HG03565 (cell line): ENCODE measurements around the gene LIMK1.

Source experiments
- ATAC-seq: cut with Tn5 transposase; IDR thresholded peaks from one replicate; pipeline ENCODE4 v1.9.1; 2021; ENCODE audit warnings: mild to moderate bottlenecking, moderate library complexity; ENCODE audit not compliant: unreplicated experiment

LIMK1 gene

DNA sequence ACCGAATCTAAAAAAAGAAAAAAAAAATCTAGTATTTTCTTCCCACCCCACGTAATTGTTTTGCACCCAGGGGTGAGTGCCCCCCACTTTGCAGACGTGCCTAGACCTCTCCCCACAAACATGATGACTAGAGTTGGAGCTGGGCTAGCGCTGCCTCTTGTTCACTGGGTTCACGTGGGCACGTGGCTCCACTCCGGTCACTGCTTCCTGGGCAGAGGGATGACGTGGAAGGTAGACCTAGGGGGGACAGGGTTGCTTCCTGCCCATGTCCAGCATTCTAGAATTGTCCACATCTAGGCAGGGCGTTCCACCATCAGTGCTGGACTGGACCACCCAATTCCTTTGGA, 861 bp upstream of the LIMK1 start:
- ATAC-seq = no peak

DNA sequence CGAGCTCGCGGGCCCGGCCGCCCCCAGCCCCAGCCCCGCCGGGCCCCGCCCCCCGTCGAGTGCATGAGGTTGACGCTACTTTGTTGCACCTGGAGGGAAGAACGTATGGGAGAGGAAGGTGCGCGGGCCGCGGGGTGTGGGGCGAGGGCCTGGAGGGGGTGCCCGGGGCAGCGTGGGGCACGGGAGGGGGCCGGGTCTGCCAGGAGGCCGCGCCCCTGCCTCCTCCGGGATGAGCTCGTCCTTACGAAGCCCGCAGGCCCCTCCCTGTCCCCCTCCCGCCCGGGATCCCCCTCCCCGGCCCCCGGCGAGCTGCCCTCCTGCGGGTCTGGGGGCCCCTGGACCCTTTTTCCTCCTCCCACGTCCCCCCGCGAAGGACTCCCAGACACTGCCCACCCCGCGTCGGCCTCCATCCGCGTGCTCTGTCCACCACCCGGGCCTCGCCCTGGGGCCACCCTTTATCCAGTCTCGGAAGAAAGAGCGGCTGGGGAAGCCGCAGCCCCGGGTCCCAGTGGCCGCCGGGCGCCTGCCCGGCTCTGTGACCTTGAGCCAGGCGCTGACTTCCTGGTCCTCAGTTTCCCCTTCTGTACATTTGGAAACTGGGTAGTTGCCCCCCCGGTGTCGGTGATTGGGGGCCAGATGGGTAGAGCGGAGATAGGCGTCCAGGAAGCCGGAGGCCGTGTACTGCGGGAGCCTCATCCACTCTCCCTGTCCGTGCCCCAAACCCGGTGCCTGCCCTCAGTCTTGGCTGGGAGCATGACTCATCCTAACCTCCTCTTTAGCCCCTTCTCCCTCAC, 521 bp downstream of the LIMK1 start:
- peak; percentile 22 for ATAC-seq

DNA sequence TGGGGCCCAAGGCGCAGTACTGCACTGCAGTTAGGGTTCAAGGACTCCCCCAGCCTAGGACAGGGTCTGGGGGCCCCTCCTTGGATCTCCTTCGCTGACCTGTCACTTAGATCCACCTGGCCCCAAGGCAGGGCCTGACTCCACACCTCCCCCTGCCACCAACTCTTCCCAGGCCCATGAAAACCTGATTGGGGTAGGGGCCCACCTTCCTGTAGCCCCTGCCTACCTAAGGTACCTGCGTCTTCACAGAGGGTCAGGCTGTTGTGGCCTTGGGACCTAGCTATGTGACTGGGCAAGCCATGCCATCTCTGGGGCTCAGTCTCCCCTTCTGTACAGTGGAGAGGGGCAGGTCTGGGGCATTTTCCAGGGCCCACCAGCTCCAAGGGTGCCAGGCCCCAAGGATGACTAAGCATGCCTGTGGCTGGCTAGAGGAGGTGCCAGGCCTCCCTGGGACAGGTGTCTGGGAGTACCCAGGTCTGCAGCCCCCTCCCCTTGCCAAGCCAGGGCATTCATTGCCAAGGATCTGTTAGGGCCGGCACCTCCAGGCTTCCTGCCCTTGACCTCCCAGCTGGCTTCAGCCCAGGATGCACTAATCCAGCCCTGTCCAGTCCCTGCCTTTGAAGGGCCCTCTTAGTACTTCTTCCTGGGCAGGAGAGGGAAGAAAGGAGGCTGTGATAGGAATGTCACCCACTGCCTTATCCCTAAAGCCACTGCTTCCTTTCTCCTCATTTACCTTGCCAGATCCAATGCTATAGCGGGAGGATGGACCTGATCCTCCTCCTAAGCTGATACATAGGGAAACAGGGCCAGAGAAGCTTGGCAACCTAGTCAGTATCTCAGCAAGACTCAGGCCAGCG, 1.3 kb downstream of the LIMK1 start:
- no peak for ATAC-seq

DNA sequence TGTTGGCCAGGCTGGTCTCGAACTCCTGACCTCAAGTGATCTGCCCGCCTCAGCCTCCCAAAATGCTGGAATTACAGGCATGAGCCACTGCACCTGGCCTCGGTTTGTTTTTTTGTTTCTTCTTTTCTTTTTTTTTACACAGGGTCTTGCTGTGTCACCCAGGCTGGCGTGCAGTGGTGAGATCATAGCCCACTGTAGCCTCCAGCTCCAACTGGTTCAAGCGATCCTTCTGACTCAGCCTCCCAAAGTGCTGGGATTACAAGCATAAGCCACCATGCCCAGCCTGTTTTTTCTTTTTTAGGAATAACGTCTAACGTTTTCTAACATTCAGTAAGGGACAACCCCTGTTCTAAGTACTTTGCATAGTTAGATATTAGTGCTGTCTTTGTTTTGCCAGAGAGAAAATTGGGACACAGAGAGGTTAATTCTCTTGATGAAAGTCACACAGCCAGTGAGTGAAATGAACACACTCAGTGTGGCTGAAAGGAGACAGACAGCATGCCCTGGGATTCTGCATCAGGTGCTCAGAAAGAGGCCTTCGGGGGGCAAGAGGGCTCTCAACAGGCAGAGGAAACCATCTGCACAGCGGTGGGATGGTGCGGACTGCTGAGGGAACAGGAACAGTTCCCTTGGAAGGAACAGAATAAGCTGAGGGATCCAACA, 4.3 kb downstream of the LIMK1 start:
- no peak for ATAC-seq

DNA sequence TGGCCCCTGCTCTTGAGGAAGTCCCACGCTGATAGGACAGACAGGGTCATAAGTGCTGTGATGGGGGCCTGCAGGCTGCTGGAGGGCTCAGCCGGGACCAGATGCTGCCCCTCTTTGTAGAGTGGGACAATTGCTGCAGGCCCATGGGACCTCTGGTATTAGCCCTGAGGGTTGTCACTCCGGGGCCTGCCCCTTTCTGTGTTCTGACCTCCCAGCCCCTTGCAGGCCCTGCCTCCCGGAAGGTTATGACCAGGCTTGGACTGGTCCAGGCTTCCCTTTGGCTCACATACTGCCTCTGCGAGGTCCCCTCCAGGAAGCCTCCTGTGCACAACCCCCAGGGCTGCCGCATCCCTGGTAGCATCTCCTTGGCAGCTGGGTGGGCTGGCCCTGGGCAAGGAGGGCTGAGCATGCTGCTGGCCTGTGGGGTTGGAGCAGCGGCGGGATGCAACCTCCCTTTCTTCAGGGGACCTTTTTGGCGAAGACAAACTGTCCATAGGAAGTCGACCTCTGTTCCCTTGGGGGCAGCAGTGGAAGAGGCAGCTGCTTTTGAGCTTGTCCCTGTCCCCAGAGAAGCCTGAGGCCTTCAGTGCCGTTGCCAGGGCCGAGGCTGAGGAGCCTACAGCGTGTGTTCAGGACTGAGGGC, 8.8 kb downstream of the LIMK1 start:
- peak; percentile 6 for ATAC-seq

DNA sequence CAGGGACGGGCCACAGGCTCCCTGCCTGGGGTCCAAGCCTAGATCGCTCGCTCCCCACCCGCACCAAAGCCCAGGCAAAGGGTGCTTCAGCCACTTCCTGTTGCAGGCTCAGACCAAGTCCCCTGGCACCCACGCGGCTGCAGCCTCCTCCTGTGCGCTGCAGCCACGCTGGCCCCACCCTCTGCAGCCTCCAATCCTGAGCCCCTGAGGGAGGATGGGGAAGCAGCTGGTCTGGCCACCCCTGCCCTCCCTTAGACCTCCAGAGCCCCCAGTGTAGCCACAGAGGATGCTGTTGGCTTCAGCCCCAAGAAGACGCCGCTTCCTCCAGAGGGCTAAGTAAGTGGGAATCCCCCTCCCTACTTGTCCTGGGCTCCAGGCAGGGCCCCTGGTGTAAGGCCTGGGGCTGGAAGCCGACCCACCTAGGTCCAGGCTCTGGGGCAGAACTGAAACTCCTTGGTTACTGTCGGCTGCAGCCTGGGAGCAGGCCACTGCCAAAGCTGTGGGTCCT, 9.4 kb downstream of the LIMK1 start:
- ATAC-seq = peak; percentile 44

DNA sequence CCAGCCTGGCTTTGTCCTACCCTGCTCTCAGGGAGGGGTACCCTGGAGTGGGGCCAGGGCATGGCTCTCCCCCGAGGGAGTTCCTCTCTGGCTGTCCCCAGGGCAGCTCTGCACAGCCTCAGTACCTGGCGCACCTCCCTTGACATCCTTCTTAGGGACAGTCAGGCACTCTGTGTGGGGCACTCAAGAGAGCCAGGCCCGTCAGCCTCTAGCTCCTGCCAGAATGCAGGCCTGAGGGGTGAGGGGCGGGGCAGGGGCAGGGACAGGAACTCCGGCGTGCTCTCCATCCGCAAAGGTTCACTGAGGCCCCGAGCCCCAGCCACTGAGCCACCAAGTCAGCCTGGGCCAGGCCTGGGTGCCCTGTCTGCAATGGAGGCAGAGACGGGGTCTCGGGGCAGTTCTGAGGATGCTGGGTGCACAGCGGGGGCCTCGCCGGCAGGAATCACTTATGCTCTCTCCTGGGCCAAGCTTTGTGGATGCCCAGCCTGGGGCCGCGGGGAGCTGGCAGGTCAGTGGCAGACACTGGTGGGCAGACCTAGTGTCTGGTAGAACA, 10.1 kb downstream of the LIMK1 start:
- no peak for ATAC-seq

DNA sequence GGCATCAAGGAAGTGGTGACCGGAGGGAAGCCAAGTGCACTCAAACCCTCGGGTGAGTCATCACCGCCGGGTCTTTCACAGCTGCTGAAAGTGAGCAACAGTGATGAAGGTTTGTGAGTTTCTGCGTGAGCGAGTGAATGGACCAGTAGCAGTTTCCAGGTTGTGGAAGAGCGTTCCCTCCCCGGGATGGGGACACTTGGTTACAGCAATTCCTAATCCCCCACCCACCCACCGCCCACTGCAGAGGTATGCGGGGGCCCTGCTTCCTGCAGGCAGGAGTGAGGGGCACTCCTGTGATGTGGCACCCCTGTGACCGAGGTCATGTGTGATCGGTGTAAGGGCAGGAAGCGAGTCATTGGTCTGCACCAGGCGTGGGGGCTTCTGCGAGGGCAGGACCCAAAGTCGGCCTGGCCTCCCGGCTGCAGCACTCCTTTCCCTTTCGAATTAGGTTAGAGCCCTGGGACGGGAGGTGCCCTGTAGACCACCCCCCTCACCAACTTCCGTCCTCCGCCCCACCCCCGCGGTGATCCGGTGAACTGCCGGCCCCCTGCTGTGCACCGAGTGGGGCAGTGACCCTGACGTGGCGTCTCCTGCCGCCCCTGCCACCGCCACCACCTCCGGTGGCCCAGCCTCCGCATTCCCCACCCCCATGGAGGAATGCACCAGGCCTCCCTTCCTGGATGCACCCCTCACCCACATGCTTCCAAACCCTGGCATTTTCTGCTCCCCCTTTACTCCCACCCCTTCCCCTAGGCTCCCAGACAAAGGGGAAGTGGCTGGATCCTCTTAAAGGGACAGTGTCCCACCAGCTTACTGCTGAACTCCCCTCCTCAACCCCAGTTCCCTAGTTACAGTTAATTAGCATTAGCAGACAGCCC, 10.9 kb downstream of the LIMK1 start:
- ATAC-seq = peak; percentile 46

DNA sequence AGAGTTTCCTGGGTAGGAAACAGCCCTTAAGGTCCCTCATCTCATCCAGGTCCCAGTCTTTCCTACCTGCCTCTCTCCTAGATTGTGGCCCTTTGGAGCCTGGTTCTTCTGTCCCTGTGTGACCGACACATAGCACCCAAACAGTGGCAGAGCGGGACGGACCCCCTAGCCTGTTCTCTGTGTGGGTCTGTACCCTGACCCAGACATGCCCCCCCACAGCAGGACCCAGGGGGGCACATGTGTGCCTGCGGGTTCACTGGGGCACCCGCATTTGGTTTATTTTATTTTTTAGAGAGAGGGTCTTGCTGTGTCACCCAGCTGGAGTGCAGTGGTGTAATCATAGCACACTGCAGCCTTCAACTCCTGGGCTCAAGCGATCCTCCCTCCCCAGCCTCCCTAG, 11.5 kb downstream of the LIMK1 start:
- ATAC-seq = no peak

DNA sequence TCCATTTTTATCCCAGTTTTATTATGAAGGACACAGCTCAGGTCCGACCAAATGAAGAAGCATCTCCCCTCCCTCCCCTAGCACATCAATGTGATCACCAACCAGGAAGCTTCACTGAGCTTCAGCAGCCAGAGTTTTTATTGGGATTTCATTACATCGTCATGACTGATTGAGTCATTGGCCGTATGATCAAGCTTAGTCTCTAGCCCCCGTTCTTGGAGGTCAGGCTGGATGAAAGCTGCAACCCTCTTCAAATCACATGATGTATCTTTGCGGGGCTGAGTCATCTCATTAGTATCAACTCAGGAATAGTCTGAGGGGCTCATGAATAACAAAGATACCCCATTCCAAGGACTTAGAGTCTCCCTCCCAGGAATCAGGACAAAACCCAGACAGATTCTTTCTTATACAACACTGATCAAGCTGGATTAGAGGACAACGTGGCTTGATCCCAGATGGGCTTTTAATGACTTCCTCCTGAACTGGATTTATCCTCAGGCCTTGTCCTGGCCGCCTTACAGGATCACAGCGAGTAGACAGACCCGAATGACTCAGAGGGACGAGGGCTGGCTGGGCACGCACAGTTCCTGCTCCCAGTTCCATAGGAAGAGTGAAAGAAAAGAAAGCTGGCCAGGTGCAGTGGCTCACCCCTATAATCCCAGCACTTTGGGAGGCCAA, 14.5 kb downstream of the LIMK1 start:
- no peak for ATAC-seq

DNA sequence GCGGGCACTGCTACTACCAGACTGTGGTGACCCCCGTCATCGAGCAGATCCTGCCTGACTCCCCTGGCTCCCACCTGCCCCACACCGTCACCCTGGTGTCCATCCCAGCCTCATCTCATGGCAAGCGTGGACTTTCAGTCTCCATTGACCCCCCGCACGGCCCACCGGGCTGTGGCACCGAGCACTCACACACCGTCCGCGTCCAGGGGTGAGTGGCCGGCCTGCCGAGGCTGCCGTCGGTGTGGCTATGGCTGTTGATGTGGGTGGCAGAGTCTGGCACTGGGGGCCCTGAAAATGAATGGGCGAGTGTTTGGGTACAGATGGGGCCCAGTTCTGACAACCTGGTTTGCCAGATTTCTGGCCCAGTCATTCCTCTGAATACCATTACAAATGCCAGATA, 15.4 kb downstream of the LIMK1 start:
- no peak for ATAC-seq

DNA sequence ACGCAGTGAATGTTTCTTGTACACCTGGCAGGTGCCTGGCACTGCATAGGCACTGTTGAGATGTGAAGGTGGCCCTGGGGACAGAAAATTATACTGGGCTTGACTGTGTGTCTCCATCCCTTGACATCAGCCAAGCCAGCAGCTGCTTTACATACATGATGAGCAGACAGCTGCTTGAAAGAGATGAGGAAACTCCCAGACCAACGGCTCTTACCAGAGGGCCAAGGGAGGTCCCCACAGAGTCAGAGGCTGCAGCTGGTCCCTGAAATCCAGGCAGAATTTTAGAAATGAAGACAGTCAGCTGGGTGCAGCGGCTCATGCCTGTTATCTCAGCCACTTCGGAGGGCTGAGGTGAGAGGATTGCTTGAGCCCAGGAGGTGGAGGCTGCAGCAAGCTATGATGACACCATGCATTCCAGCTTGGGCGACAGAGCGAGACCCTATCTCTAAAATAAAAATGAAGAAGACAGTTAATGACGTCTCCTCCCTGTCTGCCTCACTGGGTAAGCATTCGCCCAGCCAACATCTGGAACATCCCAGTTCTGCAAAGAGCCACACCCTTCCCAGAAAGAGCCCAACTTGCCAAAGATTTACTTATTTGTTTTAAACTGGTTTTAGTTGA, 17.6 kb downstream of the LIMK1 start:
- ATAC-seq = peak; percentile 79

DNA sequence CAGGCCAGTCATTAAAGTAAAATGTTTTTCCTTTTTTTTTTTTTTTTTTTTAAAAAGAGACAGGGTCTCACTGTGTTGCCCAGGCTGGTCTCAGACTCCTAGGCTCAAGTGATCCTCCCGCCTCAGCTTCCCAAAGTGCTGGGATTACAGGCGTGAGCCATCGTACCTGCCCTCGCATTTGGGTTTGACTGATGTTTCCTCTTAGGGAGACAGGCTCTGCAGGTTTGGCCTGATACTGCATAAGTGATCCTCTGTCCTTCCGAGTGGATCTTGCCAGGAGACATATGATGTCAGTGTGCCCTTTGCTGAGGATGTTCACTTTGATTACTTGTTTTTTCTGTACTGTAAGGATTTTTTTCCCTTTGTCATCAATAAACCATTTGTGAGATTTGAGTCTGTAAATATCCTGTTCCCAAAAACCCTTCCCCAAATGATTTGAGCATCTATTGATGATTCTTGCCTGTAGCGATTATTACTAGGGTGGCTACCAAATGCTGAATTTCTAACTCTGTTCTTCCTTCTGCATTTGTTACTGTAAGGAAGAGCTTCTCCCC, 19.7 kb downstream of the LIMK1 start:
- no peak for ATAC-seq

DNA sequence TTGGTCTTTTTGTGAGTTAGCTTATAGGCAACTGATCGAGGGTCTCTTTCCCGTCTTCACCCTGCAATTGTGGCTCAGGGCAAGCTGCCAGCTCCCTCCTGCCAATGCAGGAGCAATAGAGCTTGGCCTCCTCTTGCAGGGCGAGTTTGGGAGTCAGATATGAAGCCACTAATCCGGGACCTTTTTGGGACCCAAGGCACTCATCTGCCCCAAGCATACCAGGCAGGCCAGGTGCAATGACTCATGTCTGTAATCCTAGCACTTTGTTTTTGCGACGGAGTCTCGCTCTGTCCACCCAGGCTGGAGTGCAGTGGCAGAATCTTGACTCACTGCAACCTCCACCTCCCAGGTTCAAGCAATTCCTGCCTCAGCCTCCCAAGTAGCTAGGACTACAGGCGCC, 21.1 kb downstream of the LIMK1 start:
- ATAC-seq = no peak

DNA sequence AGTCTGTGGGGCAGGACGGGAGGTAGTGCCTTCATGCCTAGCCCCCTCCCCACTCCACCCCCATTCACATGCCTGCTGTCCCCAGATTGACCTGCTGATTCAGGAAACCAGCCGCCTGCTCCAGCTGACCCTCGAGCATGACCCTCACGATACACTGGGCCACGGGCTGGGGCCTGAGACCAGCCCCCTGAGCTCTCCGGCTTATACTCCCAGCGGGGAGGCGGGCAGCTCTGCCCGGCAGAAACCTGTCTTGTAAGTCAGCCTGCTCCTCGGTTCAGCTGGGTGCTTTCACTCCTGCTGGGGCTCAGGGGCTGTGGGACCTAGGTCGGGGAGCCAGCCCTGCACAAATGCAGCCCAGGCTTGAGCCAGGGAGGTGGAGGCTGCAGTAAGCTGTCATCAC, 22.4 kb downstream of the LIMK1 start:
- ATAC-seq = no peak

DNA sequence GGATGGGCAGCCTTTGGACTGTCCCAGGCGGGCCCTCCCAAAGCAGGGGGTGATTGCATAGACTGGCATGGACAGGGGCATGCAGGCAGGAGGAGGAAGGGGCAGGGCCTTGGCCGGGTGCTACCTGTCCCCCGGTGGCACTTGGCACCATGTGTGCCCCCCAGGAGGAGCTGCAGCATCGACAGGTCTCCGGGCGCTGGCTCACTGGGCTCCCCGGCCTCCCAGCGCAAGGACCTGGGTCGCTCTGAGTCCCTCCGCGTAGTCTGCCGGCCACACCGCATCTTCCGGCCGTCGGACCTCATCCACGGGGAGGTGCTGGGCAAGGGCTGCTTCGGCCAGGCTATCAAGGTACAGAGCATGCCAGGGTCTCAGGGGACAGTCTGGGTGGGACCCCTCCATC, 23.2 kb downstream of the LIMK1 start:
- no peak for ATAC-seq

DNA sequence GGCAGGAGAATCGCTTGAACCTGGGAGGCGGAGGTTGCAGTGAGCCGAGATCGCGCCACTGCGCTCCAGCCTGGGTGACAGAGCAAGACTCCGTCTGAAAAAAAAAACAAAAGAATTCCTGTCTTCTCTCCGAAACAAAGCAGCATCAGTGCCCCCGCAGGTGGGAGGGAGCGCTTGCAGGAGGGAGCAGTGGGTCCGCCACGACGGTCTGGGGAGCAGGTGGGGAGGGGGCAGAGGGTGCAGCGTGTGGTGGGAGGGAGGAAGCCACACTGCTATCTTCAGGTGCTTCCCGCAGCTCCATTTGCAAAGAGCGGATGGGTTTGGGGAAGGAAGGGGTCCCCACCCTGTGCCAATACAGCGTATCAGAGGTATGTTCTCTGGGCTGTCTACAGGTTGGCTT, 31.7 kb downstream of the LIMK1 start:
- no peak for ATAC-seq

DNA sequence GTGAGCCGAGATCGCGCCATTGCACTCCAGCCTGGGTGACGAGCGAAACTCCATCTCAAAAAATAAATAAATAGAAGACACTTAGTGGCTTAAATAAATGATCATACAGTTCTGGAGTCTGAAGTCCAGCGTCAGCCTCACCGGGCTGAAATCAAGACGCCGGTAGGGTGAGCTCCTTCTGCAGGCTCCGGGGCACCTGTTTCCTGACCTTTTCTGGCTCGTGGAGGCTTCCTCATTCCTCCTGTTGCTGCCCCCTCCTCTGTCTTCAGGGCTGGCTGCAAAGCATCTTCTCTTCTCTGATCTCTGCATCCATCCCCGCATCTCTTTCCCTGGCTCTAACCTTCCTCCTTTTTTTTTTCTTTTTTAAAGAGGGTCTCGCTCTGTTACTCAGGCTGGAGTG, 32.8 kb downstream of the LIMK1 start:
- no peak for ATAC-seq

DNA sequence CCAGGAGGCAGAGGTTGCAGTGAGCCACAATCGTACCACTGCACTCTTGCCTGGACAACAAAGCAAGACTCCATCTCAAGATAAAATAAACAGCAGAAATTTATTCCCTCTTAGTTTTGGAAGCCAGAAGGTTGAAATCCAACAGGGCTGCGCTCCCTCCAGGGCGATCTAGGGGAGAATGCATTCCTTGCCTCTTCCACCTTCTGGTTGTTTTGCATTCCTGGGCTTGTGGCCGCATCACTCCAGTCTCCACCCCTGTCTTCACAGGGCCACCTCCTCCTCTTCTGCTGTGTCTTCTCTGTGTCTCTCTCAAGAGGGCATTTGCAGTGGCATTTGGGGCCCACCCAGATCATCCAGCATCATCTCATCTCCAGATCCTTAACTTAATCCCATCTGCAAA, 36.2 kb downstream of the LIMK1 start:
- no peak for ATAC-seq
